Right lobe of liver (tissue), 4 donors: ENCODE data around the gene SPTBN5.

Source experiments
- CTCF ChIP-seq, 4 donors: fragments of 200-600 bp in 3 of 4; fragments of 450-650 bp in 1 of 4; IDR thresholded peaks; one replicate each; pipeline versions ENCODE4 v1.5.1 to v1.8.0; 2016 to 2022; ENCODE audit warnings: antibody characterized with exemption in 4 of 4, mild to moderate bottlenecking in 2 of 4
- POLR2A ChIP-seq: fragments of 450-650 bp; IDR thresholded peaks from one replicate; pipeline ENCODE4 v1.6.1; 2017; ENCODE audit warnings: antibody characterized with exemption, mild to moderate bottlenecking
- donor health status: DM: no; HTN: no; CAD: no.
- donor health status: DM: no; HTN: no; CAD: no.
- donor health status: DM: no; HTN: yes; CAD: no.

- TF ChIP-seq CTCF (IDR thresholded peaks at IDR 0.05) = no peak
- no peak for TF ChIP-seq POLR2A
These were observed 49.0 kb downstream of the SPTBN5 start for GRCh38 chr15:41844814-41845213.
